Gastrocnemius medialis (tissue), 4 donors: ENCODE measurements around the gene ALK. TPM values are rescaled to one million over a fixed set of nuclear protein-coding genes. Genes with fewer than 3 reads are reported as not detected.

Experiments
- ATAC-seq, 2 donors: fragments of 150-250 bp; one replicate each; pipeline ENCODE4 v1.9.1; 2016
- DNase-seq, 2 donors: peaks; one replicate each; pipeline ENCODE4 v3.0.0-alpha.2; 2019
- H3K27ac ChIP-seq, 4 donors: fragments of 200-600 bp; sonication (generic); 1 replicate in 1 of 4; 2 replicates in 3 of 4; pipeline ENCODE4 v1.5.1; 2016 to 2018; ENCODE audit warnings: mild to moderate bottlenecking in 2 of 4, moderate library complexity in 1 of 4
- H3K27me3 ChIP-seq, 3 donors: fragments of 200-600 bp; sonication (generic) in 2 of 3; 1 replicate in 1 of 3; 2 replicates in 2 of 3; pipeline versions ENCODE4 v1.5.1 to v1.6.0; 2016 to 2019; ENCODE audit warnings: mild to moderate bottlenecking in 1 of 3, moderate library complexity in 1 of 3
- H3K36me3 ChIP-seq, 2 donors: fragments of 200-600 bp; sonication (generic) in 1 of 2; one replicate each; pipeline ENCODE4 v1.5.1; 2017 to 2018
- H3K4me1 ChIP-seq, 2 donors: fragments of 200-600 bp; sonication (generic) in 1 of 2; one replicate each; pipeline ENCODE4 v1.5.1; 2016 to 2017; ENCODE audit warnings: mild to moderate bottlenecking in 2 of 2
- H3K4me3 ChIP-seq, 4 donors: fragments of 200-600 bp; sonication (generic) in 3 of 4; 1 replicate in 1 of 4; 2 replicates in 3 of 4; pipeline ENCODE4 v1.5.1; 2016 to 2019; ENCODE audit warnings: mild to moderate bottlenecking in 2 of 4
- H3K9me3 ChIP-seq, 3 donors: fragments of 200-600 bp; sonication (generic) in 2 of 3; 1 replicate in 1 of 3; 2 replicates in 2 of 3; pipeline ENCODE4 v1.5.1; 2016 to 2019
- CTCF ChIP-seq, 5 experiments: fragments of 450-650 bp in 3 of 5; fragments of 200-600 bp in 2 of 5; sonication (generic) in 2 of 5; IDR thresholded peaks in 4 of 5; conservative IDR thresholded peaks in 1 of 5; 1 replicate in 4 of 5; 2 replicates in 1 of 5; pipeline ENCODE4 v1.5.1; 2016 to 2019; ENCODE audit warnings: antibody characterized with exemption in 5 of 5, mild to moderate bottlenecking in 3 of 5, moderate library complexity in 3 of 5
- POLR2A ChIP-seq, 2 donors: fragments of 450-650 bp; IDR thresholded peaks; one replicate each; pipeline ENCODE4 v1.6.1; 2017; ENCODE audit warnings: antibody characterized with exemption in 2 of 2, mild to moderate bottlenecking in 2 of 2, moderate library complexity in 2 of 2
- in situ Hi-C, 4 donors: fragments of 200-750 bp; cut with MboI; loops; one replicate each; pipeline versions ENCODE4 v1.15.0 to v1.8.0; 2017; ENCODE audit warnings: low sequenced_read_pairs in 4 of 4
- intact Hi-C: fragments of 100-400 bp; cut with DNase I; formaldehyde crosslinking; loops from one replicate; pipeline ENCODE4 v1.15.1; 2023; ENCODE audit warnings: low total_unique reads
- total RNA-seq, 4 donors: library from RNA; depleted of rRNA; stranded (reverse); fragments of >200 nt; gene quantifications; one replicate each; pipeline versions ENCODE4 v1.1.0 to v1.2.3, GENCODE V29; 2016

The ALK gene
- total RNA-seq, 4 donors from 2014 or later = not detected

- ATAC-seq (no peak), DNase-seq (no peak)
- H3K27ac ChIP-seq = no peak overlapping the region
Measured at GRCh38 chr2:29697715-29698114, 223.7 kb downstream of the ALK start.

GRCh38 chr2:29697181-29697580, 224.2 kb downstream of the ALK start:
- Histone ChIP-seq H3K4me1 (no peaks in the 10 kb centered on the region), H3K9me3 (no peaks in the 10 kb centered on the region), H3K36me3 (no peaks in the 10 kb centered on the region), H3K27ac (no peak overlapping the region), H3K4me3 (no peak overlapping the region), H3K27me3 (no peaks in the 10 kb centered on the region)
- ATAC-seq = no peak
- intact Hi-C loops = no loop called here
- TF ChIP-seq CTCF (IDR thresholded peaks at IDR 0.05 in 4 of 5, conservative IDR thresholded peaks at IDR 0.05 in 1 of 5) (no peak), POLR2A (IDR thresholded peaks at IDR 0.05) (no peak)
- no peak for DNase-seq
- in situ Hi-C loops = no loop called here

More at GRCh38 chr2:29697715-29698114, 223.7 kb downstream of the ALK start:
- H3K36me3 ChIP-seq = no peaks in the 10 kb centered on the region
- TF ChIP-seq POLR2A (IDR thresholded peaks at IDR 0.05) = no peak
- no peak for TF ChIP-seq CTCF (IDR thresholded peaks at IDR 0.05 in 4 of 5, conservative IDR thresholded peaks at IDR 0.05 in 1 of 5)
- H3K27me3 ChIP-seq = no peaks in the 10 kb centered on the region
- H3K9me3 ChIP-seq = no peaks in the 10 kb centered on the region
- intact Hi-C loops (no loop called here), in situ Hi-C loops (no loop called here)
- H3K4me3 ChIP-seq = no peak overlapping the region
- no peaks in the 10 kb centered on the region for H3K4me1 ChIP-seq

GRCh38 chr2:29694741-29695140, 226.6 kb downstream of the ALK start:
- H3K36me3 ChIP-seq = no peaks in the 10 kb centered on the region
- H3K9me3 ChIP-seq = no peaks in the 10 kb centered on the region
- H3K4me1 ChIP-seq = no peaks in the 10 kb centered on the region
- no peak overlapping the region for H3K4me3 ChIP-seq
- H3K27ac ChIP-seq = no peak overlapping the region
- no peak for DNase-seq
- no peaks in the 10 kb centered on the region for H3K27me3 ChIP-seq
- in situ Hi-C loops (no loop called here), intact Hi-C loops (no loop called here)
- TF ChIP-seq POLR2A (IDR thresholded peaks at IDR 0.05) (no peak), CTCF (IDR thresholded peaks at IDR 0.05 in 4 of 5, conservative IDR thresholded peaks at IDR 0.05 in 1 of 5) (no peak)
- ATAC-seq = no peak

GRCh38 chr2:29691391-29691950, 229.9 kb downstream of the ALK start:
- H3K27me3 ChIP-seq = no peaks in the 10 kb centered on the region
- TF ChIP-seq CTCF (IDR thresholded peaks at IDR 0.05 in 4 of 5, conservative IDR thresholded peaks at IDR 0.05 in 1 of 5) = no peak
- TF ChIP-seq POLR2A (IDR thresholded peaks at IDR 0.05) = no peak
- no peaks in the 10 kb centered on the region for H3K9me3 ChIP-seq
- ATAC-seq (no peak), DNase-seq (no peak)
- in situ Hi-C loops (no loop called here), intact Hi-C loops (no loop called here)
- H3K4me1 ChIP-seq = no peaks in the 10 kb centered on the region
- no peaks in the 10 kb centered on the region for H3K36me3 ChIP-seq
- no peak overlapping the region for H3K4me3 ChIP-seq
- no peak overlapping the region for H3K27ac ChIP-seq

GRCh38 chr2:29689666-29690065, 231.7 kb downstream of the ALK start:
- no peak for ATAC-seq
- no peak overlapping the region for H3K4me3 ChIP-seq
- no peak overlapping the region for H3K27ac ChIP-seq
- DNase-seq = no peak
- no peaks in the 10 kb centered on the region for H3K4me1 ChIP-seq
- no peaks in the 10 kb centered on the region for H3K36me3 ChIP-seq
- in situ Hi-C loops (no loop called here), intact Hi-C loops (no loop called here)
- no peaks in the 10 kb centered on the region for H3K9me3 ChIP-seq
- no peak for TF ChIP-seq CTCF (IDR thresholded peaks at IDR 0.05 in 4 of 5, conservative IDR thresholded peaks at IDR 0.05 in 1 of 5)
- TF ChIP-seq POLR2A (IDR thresholded peaks at IDR 0.05) = no peak
- no peaks in the 10 kb centered on the region for H3K27me3 ChIP-seq
